ENCODE results near the gene CACNA1H. TPM values are rescaled to one million over a fixed set of nuclear protein-coding genes. Genes with fewer than 3 reads are reported as not detected.
A peak's percentile ranks its signal among the peaks of the same experiment; 100 is the strongest.
"Not testable (repeated sequence)": the region's sequence is repeated elsewhere in the genome, so short reads cannot be mapped to it uniquely, and the experiment has no call there.

Gene CACNA1H
- total RNA-seq, 1 donor from 2014 or later: 40.3 TPM

DNA sequence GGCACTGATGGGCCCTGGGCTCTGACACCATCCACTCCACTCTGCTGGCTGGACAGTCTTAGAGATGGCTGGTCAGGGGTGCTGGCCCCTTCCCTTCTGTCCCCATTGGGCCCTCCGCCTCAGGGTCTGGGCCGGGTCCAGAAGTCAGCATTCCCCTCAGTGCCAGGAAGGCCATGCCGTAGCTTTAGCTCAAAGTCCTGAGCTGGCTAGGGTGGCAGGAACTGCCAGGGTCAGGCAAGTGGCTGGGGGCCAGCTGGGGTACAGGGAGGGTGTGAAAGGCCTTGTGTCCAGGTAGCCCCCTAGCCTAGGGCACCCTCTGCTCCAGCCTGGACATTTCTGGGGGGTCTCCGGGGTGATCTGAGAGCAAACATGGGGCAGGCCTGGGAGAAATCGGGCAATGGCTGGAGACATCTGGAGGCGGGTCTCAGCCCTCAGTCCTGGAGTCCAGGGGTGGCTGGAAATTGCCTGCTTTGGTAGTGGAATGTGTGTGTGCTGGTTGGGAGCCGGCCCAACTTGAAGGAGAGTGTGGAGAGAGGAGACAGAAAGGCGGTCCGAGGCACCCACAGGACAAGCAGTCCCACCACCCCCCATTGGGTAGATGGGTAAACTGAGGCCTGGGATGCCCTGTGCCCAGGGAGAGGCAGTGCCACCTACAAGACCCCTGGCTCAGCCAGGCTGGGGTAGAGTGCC lies 39.6 kb downstream of the CACNA1H start:
- DNase-seq: no peak

DNA sequence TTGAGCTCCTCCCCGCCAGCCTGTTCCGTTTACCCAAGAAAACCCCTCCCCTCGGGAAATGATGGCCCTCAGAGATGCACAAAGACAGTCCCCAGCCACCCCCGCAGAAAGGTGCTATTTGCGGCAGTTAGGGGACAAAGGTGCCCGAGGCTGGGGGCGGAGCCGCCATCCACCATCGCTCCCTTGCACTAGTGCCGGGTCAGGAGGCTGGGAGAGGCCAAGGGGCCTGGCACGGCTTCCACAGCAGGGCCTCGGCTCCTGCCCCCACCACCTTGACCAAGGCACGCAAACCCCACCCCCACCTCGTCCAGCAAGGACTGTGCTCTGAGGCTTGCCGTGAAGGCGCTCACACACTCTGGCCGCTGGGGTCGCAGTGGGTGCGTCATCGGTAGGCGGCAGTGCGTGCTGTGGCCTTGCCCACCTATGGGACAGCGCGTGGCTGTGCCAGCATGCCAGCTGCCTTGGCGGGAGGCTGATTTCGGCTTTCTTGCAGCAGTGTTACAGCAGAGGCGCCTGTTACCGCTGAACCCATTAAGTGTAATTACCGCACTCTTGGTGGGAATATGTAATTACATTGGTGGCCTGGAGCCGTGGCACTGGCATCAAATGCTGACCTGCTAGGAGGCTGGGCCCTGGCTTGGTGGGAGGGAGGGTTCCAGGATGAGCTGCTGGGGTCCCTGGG lies 40.4 kb downstream of the CACNA1H start:
- DNase-seq: peak; percentile 18

DNA sequence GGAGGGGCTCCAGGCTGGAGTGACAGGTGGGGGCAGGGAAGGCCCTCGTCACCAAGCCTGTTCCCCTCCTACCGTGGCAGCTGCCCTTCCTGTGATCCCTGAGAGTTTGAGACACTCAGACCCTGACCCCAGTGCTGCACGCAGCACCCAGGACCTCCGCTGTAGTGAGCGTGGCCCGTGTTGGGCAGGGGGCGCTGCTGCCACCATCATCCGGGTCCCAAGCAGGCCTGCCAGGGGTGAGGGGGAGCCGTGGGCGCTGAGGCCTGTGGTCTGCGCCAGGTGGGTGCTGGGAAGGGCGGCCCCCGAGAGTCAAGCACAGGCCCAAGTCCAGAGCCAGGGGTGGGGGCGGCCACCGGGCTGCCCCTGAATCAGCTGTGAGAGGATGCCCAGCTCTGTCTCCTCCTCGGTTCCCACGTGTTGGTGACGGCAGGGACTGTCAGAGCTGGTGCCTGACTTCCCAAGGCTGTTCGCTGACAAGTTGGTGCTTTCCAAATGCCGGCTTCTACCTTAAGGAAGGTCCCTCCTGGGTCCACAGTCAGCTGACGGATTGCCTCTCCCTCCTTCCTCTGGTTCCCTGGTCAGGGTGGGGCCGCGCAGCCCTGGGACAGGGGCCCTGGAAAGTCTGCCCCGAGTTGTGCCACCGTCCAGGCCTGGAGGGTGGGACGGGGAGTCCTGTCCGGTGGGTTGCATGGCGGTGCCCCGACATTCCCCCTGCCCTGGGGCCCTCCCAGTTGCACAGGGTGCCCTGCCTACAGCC lies 41.1 kb downstream of the CACNA1H start:
- no peak for DNase-seq

DNA sequence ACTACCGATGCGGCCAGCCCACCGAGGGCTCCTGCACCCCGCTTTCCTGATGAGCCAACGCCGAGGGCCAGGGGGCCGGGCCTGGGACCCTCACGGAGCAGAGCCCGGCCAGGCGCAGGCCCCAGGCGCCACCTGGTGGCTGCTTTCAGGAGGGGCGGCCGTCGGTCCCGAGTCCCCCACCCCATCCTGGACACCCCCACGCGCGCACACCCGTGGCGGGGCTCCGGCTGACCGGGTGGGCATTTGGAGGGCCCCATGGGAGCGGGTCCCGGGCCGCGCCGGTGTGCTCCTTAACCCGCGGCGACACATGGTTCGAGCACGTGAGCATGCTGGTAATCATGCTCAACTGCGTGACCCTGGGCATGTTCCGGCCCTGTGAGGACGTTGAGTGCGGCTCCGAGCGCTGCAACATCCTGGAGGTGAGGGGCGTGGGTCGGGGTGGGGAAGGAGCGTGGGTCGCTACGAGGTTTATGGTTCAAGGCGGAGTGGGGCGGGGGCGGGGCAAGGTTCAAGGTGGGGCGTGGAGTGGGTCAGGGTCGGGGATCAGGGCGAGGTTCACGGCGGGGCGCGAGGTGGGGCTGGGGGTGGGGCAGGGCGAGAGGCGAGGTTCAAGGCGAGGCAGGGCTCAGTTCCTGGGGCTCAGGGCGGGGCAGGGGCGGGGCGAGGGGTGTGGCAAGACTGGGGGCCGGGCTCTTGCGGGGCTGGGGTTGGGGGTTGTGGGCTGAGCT lies 41.9 kb downstream of the CACNA1H start:
- DNase-seq: peak; percentile 31

DNA sequence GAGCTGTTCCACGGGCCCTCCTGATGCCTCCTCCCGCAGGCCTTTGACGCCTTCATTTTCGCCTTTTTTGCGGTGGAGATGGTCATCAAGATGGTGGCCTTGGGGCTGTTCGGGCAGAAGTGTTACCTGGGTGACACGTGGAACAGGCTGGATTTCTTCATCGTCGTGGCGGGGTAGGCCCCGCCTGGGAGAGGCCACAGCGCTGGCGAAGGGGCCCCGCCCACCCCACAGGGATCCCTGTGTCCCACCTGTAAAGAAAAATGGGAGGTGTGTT lies 42.4 kb downstream of the CACNA1H start:
- no peak for DNase-seq

DNA sequence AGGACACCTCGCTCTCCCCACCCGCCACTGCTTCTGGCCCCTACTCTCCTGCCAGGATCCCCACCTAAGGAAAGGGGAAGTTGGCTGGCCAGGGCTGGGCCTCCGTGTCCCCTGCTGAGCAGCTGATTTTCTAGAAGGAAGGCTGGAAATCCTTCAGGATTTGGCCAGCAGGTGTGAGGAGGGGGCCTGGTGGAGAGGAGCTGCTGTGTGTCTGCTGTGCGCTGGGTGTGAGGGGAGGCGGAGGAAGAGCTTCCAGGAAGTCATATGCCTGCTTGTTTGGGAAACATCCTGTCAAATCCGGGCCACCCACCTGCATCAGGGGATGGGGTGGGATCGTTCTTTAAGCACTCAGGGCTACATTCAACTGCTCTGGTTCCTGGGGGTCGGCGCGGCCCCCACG lies 43.6 kb downstream of the CACNA1H start:
- no peak for DNase-seq

DNA sequence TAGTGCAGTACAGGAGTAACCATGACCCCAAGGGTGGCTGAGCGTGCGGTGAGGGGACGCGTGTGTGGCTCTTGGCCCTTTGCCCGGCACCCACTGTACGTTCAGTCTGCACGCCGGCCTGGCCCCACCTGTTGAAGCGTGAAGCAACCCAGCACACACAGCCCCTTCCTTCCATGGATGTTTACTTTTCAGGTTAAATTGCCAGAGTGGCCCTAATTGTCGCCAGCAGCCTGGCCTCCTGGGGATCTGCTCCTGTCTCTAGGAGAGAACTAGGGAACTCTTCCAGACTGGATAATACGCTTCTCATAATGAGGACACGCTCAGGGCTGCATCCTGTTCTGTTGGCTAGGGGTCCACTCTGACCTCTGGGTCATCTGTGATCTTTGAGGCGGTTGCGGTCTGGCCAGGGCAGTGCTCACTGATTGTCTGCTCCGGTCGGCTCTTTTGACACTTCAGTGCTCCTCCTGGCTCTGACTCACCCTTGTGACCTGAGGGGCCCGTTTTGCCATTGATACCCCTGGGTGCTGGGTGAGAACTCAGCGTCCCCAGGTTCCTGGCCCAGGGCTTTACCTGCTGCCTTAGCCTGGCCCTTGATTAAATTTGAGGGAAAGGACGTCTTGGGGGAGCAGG lies 44.4 kb downstream of the CACNA1H start:
- DNase-seq: no peak

DNA sequence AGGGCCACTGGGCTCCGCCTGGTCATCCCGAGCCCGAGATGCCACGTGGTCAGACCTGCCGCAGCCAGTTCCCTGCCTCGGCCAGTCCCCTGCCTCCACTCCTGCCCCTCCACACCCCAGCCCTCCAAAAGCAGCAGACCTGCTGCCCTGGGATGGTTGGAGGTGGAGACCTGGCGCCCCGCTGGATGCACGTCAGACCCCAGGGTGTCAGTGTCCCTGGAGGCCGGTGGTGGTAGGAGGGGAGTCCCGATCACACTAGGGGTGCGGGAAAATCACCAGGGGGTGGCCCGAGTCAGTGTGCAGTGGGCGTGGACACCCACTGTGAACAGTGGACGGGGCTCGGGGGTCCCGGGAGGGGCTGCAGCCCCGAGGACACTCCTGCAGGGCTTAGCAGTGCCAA lies 45.3 kb downstream of the CACNA1H start:
- DNase-seq: no peak

DNA sequence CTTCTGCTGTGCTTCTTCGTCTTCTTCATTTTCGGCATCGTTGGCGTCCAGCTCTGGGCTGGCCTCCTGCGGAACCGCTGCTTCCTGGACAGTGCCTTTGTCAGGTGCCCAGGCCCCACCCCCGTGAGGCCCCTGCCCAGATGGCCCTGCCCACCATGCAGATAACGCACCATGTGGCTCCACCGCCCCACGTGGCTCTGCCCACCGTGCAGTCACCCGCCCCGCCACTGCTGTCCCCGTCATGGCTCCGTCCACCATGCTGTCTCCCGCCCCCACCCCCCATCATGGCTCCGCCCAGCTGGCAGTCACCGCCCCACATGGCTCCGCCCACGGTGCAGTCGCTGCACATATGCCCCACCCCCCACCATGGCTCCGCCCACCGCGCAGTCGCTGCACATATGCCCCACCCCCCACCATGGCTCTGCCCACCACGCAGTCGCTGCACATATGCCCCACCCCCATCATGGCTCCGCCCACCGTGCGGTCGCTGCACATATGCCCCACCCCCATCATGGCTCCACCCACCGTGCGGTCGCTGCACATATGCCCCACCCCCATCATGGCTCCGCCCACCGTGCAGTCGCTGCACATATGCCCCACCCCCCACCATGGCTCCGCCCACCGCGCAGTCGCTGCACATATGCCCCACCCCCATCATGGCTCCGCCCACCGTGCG lies 45.9 kb downstream of the CACNA1H start:
- DNase-seq: not testable (repeated sequence)

DNA sequence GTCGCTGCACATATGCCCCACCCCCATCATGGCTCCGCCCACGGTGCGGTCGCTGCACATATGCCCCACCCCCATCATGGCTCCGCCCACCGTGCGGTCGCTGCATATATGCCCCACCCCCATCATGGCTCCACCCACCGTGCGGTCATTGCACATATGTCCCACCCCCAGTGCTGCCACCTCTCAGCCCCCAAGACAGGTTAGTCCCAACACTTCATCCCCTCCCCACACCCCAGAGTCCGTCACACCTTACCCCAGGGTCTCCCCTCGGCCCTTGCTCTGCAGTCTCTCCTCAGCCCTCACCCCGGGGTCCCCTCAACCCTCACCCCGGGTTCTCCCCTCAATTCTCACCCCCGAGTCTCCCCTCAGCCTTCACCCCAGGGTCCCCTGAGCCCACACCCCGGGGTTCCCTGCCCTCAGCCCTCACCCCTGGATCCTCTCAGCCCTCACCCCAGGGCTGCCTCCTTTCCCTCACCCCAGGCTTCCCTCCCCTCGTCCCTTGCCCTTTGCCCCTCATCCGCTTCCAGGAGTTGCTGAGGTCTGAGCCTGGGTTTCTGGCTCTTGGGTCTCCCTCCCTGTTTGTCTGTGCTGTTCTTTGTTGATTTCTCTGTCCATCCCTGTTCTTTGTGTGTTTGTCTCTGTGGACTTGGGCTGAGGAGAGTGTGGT lies 46.6 kb downstream of the CACNA1H start:
- DNase-seq: no peak

DNA sequence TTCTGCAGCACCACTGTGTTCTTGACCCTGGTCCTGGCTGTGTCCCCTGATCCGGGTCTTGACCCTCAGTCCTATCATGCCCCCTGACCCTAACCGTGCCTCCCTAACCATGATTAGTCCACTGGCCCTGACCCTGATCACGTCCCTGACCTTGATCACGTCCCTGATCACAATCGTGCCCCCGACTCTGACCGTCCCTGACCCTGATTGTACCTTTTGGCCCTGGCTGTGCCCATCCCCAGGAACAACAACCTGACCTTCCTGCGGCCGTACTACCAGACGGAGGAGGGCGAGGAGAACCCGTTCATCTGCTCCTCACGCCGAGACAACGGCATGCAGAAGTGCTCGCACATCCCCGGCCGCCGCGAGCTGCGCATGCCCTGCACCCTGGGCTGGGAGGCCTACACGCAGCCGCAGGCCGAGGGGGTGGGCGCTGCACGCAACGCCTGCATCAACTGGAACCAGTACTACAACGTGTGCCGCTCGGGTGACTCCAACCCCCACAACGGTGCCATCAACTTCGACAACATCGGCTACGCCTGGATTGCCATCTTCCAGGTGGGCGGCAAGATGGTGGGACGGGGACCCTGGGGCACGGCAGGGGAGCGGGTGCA lies 47.2 kb downstream of the CACNA1H start:
- no peak for DNase-seq

DNA sequence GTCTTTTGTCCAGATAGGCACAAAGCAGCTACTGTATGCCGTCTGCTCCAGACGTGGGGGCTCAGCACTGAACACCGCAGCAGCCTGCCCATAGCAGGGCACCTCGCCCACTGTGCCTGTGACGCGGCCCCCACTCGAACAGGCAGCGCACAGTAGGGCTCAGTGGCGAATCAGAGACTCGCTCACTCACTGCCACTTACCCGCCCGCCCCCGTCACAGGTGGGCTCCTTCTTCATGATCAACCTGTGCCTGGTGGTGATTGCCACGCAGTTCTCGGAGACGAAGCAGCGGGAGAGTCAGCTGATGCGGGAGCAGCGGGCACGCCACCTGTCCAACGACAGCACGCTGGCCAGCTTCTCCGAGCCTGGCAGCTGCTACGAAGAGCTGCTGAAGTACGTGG lies 48.5 kb downstream of the CACNA1H start:
- no peak for DNase-seq

DNA sequence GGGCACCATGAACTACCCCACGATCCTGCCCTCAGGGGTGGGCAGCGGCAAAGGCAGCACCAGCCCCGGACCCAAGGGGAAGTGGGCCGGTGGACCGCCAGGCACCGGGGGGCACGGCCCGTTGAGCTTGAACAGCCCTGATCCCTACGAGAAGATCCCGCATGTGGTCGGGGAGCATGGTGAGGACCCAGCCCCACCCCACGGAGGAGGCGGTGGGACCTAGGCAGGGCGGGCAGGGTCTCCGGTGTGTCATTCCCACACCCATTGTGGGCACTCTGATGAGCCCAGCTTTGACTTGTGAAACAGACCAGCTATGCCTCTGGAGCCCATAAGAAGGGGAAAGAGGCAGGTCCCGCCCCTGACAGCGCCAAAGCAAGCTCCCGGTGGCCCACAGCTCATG lies 49.4 kb downstream of the CACNA1H start:
- no peak for DNase-seq

DNA sequence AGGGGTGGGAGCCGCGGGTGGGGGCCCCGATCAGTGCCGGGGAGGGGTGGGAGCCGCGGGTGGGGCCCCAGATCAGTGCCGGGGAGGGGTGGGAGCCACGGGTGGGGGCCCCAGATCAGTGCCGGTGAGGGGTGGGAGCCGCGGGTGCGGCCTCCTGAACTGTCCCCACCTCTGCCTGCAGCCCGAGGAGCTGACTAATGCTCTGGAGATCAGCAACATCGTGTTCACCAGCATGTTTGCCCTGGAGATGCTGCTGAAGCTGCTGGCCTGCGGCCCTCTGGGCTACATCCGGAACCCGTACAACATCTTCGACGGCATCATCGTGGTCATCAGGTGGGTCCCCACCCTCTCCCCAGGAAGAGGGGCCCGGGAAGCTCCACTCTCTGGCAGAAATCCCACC lies 52.0 kb downstream of the CACNA1H start:
- DNase-seq: no peak

DNA sequence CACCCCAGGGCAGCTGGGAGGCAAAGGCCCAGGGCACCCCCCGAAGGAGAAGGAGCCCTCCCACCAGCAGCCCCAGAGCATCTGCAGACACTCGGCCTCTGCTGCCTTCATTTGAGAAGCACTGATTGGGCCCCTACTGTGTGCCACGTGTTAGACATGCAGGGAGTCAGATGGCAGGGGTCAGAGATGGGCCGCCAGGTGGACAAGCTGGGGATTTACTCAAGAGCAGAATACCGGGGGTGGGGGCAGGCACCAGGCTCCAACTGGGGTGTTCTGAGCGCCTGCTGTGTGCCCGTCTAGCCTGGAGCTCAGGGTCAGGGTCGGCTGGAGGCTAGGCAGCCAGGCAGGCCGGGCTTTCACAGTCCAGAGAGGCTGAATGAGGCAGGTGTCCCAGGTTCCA lies 53.4 kb downstream of the CACNA1H start:
- no peak for DNase-seq

DNA sequence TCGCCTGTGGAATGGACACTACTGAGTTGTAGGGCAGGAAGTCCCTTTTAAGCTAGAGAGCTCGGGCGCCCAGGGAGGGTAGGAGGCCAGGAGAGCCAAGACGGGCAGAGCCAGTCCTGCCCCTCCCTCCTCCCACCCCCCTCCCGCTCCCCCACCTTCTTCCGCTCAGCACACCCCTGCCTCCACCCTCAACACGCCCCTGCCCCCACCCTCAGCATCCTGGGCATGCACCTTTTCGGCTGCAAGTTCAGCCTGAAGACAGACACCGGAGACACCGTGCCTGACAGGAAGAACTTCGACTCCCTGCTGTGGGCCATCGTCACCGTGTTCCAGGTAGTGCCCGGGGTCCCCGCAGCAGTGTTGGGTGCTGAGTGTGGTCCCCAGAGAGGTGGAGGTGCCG lies 53.9 kb downstream of the CACNA1H start:
- no peak for DNase-seq

DNA sequence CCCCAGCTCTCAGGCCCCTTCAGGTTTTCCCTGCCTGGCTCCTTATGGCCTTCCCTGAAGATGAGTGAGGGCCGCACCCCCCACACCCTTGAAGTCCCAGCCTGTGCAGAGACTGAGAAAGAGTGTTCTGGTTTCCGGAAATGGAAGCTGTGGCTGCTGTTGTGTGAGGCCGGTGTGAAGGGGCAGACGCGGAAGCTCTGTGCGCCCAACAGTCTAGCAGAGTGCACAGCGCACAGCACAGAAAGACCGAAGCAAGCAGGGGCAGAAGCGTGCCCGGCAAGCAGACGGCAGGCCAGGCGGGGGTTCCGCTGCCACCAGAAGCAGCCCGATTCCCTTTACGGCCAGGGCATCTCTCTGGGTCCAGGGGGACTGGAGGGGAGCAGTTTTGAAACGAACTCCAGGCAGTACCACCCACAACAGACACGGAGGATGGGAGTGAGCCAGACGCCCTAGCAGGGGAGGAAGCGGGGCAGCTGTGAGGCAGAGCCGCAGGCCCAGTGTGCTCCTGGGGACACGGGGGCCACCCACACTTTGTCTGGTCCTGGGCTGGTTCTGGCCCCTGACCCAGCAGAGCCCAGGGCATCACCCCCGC lies 55.4 kb downstream of the CACNA1H start:
- DNase-seq: no peak

DNA sequence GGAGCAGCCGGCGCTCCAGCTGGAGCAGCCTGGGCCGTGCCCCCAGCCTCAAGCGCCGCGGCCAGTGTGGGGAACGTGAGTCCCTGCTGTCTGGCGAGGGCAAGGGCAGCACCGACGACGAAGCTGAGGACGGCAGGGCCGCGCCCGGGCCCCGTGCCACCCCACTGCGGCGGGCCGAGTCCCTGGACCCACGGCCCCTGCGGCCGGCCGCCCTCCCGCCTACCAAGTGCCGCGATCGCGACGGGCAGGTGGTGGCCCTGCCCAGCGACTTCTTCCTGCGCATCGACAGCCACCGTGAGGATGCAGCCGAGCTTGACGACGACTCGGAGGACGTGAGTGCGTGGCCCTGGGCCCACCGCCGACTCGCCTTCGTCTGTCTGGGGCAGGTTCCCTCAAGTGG lies 56.2 kb downstream of the CACNA1H start:
- no peak for DNase-seq

DNA sequence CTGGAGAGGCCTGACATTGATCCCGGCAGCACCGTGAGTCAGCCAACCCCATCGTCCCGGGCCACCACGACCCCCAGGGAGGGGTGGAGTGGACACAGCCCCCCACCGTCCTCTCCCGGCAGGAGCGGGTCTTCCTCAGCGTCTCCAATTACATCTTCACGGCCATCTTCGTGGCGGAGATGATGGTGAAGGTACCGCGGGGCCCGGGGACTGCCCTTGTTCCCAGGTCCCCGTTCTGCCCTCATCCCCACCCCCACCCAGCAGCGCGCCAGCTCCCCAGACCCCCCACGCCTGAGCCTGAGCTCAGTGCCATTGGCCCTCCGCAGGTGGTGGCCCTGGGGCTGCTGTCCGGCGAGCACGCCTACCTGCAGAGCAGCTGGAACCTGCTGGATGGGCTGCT lies 57.6 kb downstream of the CACNA1H start:
- DNase-seq: no peak

DNA sequence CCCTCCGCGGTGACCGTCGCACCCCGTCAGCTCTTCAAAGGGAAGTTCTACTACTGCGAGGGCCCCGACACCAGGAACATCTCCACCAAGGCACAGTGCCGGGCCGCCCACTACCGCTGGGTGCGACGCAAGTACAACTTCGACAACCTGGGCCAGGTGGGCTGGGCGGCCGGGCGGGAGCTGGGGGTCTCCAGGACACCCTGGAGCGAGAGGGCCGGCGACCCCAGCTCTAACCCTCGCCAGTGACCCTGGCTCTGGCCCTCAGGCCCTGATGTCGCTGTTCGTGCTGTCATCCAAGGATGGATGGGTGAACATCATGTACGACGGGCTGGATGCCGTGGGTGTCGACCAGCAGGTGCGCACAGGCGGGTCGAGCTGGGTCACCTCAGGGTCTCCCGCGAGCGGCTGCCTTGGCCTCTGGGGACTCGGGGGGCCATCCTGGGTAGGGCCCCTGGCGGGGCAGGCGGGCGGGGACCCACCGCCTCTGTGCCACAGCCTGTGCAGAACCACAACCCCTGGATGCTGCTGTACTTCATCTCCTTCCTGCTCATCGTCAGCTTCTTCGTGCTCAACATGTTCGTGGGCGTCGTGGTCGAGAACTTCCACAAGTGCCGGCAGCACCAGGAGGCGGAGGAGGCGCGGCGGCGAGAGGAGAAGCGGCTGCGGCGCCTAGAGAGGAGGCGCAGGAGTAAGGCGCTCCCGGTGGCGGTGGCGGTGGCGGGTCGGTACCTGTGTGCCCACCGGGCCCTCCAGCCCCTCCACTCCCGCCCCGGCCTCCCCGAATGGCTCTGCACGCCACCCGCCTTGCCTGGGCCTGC lies 58.8 kb downstream of the CACNA1H start:
- no peak for DNase-seq
